Astrocyte (in vitro differentiated cells and primary cell): Measurements from ENCODE around the gene EPS8L1.

Source experiments
- CTCF ChIP-seq: IDR thresholded peaks from 2 replicates; pipeline ENCODE4 v1.5.1; 2011; ENCODE audit warnings: low read depth, mild to moderate bottlenecking, inconsistent platforms, low read length, moderate library complexity; ENCODE audit not compliant: insufficient read depth
- EZH2 ChIP-seq: IDR thresholded peaks from 2 replicates; pipeline ENCODE4 v1.6.1; 2012; ENCODE audit warnings: mild to moderate bottlenecking, low read length, inconsistent platforms; ENCODE audit not compliant: insufficient read depth

GRCh38 chr19:55079400-55080038 lies 3.9 kb downstream of the EPS8L1 start:
- no peak for TF ChIP-seq CTCF
- no peak for TF ChIP-seq EZH2
